HG03025 (cell line): ENCODE measurements around the gene SLC4A2.
"Not testable (repeated sequence)": the region's sequence is repeated elsewhere in the genome, so short reads cannot be mapped to it uniquely, and the experiment has no call there.

Experiments used
- ATAC-seq: cut with Tn5 transposase; IDR thresholded peaks from one replicate; pipeline ENCODE4 v1.9.1; 2021; ENCODE audit warnings: mild to moderate bottlenecking, moderate library complexity; ENCODE audit not compliant: unreplicated experiment, low FRiP score

SLC4A2 gene

GRCh38 chr7:151059367-151060112 is at the start of gene SLC4A2:
Gene SLC4A2 (plus strand): TSS chr7:151059589. CDS start chr7:151061988, 2,399 bp downstream.
- no peak for ATAC-seq

GRCh38 chr7:151010037-151010306 is 49.4 kb upstream of the SLC4A2 start:
- ATAC-seq: no peak

- no peak for ATAC-seq
Measured at GRCh38 chr7:151010307-151011096, 48.9 kb upstream of the SLC4A2 start.

- no peak for ATAC-seq
Measured at GRCh38 chr7:151011097-151011409, 48.3 kb upstream of the SLC4A2 start.

GRCh38 chr7:151011616-151012015 is 47.8 kb upstream of the SLC4A2 start:
- not testable (repeated sequence) for ATAC-seq

- no peak for ATAC-seq
Measured at GRCh38 chr7:151012031-151012692, 47.2 kb upstream of the SLC4A2 start.

GRCh38 chr7:151012911-151013347 is 46.5 kb upstream of the SLC4A2 start:
- no peak for ATAC-seq

- ATAC-seq: no peak
Measured at GRCh38 chr7:151013356-151013732, 46.0 kb upstream of the SLC4A2 start.

- no peak for ATAC-seq
Measured at GRCh38 chr7:151013733-151014497, 45.5 kb upstream of the SLC4A2 start.

GRCh38 chr7:151014950-151015349 is 44.4 kb upstream of the SLC4A2 start:
- no peak for ATAC-seq

GRCh38 chr7:151015967-151016366 is 43.4 kb upstream of the SLC4A2 start:
- no peak for ATAC-seq

- no peak for ATAC-seq
Measured at GRCh38 chr7:151016505-151016904, 42.9 kb upstream of the SLC4A2 start.

GRCh38 chr7:151016942-151017341 is 42.4 kb upstream of the SLC4A2 start:
- no peak for ATAC-seq

- ATAC-seq: no peak
Measured at GRCh38 chr7:151017370-151017952, 41.9 kb upstream of the SLC4A2 start.

GRCh38 chr7:151017953-151018420 is 41.4 kb upstream of the SLC4A2 start:
- no peak for ATAC-seq

GRCh38 chr7:151018421-151019129 is 40.8 kb upstream of the SLC4A2 start:
- no peak for ATAC-seq

GRCh38 chr7:151019130-151019447 is 40.3 kb upstream of the SLC4A2 start:
- ATAC-seq: no peak

GRCh38 chr7:151020231-151020630 is 39.2 kb upstream of the SLC4A2 start:
- ATAC-seq: no peak

GRCh38 chr7:151023232-151023631 is 36.2 kb upstream of the SLC4A2 start:
- ATAC-seq: no peak
